Body of pancreas (tissue), 4 donors: ENCODE measurements around the gene MEFV.

Source experiments
- POLR2A ChIP-seq, 3 donors: fragments of 450-650 bp; IDR thresholded peaks; one replicate each; pipeline ENCODE4 v1.6.1; 2016; ENCODE audit warnings: antibody characterized with exemption in 3 of 3, mild to moderate bottlenecking in 2 of 3
- TF ChIP-seq, protein P1 (sequence below), 7 experiments: fragments of 450-650 bp in 4 of 7; fragments of 200-600 bp in 3 of 7; sonication (generic) in 3 of 7; IDR thresholded peaks; one replicate each; pipeline ENCODE4 v1.5.1; 2016 to 2019; ENCODE audit warnings: antibody characterized with exemption in 7 of 7

DNA sequence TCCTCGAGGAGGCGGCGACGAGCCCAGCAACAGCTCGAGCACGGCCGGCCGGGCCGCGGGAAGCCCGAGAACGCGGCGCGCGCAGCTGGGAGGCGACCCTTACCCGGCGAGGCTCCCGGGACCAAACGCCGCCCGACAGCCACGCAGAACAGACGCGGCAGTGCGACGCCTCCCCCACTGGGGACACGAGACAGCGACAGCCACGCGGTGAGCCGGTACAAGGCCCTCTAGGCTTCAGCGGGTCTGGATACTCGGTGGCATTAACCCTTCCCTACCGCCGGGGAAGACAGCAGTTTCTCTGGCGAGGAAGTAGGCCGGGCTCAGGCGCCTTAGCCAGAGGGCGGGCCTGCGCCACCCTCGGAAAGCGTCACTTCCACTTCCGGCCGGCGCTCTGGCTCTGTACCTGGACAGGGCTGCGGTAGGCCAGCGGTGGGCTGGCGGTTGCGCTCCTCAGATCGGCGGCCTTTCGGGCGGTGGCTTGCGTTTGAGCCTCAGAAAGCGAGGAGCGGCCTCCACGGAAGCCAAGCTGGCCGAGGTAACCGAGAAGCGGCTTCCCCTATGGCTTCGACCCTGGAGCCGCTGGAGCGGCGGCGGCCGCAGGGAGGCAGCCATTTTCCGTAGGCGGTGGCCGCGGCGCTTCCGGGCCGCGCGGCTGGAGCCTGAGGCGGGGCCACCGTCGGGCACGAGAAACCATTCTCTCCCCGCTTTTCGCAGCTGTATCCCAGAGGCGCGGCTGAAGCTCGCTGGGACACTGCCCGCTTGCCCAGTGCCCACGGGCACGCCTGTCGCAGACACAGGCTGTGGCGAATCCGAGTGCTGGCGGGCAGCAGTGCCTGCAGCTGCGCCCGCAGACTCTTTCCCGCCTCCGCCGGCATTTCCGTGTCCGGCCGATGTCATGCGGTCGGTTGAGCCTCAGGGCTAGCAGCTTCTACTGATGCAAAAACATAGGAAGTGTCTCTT, 49.0 kb upstream of the MEFV start, which contains the start of the genes TIGD7 and ZNF75A:
- TF ChIP-seq, protein P1, sequence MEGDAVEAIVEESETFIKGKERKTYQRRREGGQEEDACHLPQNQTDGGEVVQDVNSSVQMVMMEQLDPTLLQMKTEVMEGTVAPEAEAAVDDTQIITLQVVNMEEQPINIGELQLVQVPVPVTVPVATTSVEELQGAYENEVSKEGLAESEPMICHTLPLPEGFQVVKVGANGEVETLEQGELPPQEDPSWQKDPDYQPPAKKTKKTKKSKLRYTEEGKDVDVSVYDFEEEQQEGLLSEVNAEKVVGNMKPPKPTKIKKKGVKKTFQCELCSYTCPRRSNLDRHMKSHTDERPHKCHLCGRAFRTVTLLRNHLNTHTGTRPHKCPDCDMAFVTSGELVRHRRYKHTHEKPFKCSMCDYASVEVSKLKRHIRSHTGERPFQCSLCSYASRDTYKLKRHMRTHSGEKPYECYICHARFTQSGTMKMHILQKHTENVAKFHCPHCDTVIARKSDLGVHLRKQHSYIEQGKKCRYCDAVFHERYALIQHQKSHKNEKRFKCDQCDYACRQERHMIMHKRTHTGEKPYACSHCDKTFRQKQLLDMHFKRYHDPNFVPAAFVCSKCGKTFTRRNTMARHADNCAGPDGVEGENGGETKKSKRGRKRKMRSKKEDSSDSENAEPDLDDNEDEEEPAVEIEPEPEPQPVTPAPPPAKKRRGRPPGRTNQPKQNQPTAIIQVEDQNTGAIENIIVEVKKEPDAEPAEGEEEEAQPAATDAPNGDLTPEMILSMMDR (IDR thresholded peaks at IDR 0.05): peak in 3 of 7 experiments; percentile 14 to 21 (median 18)
- TF ChIP-seq POLR2A (IDR thresholded peaks at IDR 0.05): peak; percentile 77 to 92 (median 90)
